IPS DF 4.7 (cell line): ENCODE data around the gene REC8.

Experiments used
- DNase-seq: peaks from one replicate; pipeline ENCODE4 v3.0.0-alpha.2; 2013; ENCODE audit warnings: low spot score; ENCODE audit errors: extremely low read depth

REC8 gene

GRCh38 chr14:24171422-24172260, at the start of gene REC8:
Gene REC8, plus strand, starts transcription at chr14:24172080. Its CDS starts 473 bp downstream, at chr14:24172553.
- no peak for DNase-seq

GRCh38 chr14:24122416-24122815, 49.5 kb upstream of the REC8 start:
- DNase-seq = no peak

GRCh38 chr14:24122898-24123297, 49.0 kb upstream of the REC8 start:
- no peak for DNase-seq

DNA sequence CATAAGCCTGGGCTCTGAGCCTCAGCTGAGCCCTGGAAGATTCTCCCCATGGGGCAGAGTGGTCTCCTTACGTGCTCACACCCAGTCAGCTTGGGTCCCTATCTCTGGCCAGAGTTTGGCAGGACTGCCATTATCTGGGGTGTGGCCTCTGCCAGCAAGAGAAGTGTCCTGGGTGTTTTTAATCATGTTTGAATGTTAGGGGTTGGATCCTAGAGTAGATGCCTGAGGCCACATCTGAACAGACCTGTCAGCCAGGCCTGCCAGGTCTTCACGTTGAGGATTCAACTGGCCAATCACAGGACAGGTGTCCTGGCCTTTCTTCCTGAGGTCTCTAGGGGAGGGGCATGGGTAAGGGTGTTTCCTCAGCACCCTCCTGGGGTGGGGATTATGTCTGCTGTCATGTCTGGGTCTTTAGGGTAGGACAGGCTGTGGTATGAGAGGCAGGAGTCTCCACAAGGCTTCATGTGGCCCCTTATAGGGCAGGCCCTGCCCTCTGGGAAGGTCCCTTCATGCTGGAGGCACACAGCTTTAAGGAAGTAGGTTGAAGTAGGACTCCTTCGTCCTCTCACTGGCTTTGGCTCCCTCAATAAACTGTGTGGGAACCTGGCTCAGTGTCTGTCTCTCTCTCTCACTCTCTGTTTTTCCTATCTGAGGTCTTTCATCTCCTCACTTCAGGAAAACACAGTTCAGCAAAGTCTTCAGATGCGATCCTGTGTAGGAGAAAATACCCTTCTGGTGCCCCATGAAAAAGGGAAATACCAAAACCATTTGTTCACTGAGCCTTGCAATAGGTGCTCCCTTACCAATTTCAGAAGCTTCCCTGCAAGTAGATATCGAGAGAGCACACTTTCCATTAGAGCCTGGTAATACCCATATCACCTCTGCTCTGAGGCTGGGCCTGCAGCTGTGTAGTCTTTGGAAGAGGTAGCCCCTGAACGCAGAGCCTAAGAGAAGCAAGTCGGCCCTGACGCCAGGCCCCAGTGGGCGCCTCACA, 48.2 kb upstream of the REC8 start:
- no peak for DNase-seq

DNA sequence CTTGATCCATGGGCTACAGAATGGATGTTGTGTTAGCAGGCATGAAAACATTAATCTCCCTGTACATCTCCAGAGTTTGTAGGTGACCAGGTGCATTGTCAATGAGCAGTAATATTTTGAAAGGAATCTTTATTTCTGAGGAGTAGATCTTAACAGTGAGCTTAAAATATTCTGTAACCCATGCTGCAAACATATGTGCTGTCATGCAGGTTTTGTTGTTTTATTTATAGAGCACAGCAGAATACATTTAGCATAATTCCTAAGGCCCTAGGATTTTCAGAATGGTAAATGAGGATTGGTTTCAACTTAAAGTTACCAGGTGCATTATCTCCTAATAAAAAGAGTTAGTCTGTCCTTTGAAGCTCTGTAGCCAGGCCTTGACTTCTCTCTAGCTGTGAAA, 44.9 kb upstream of the REC8 start:
- DNase-seq = no peak

DNA sequence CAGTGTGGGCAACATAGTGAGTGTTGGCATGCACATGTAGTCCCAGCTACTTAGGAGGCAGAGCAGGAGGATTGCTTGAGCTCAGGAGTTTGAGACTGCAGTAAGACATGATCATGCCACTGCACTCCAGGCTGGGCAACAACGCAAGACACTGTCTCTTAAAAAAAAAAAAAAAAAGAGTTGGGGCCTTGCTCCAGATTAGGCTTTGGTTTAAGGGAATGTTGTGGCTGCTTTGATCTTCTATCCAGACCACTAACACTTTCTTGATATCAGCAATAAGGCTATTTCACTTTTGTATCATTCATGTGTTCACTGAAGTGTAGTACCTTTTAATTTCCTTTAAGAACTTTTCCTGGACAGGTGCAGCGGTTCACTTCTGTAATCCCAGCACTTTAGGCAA, 44.2 kb upstream of the REC8 start:
- no peak for DNase-seq

DNA sequence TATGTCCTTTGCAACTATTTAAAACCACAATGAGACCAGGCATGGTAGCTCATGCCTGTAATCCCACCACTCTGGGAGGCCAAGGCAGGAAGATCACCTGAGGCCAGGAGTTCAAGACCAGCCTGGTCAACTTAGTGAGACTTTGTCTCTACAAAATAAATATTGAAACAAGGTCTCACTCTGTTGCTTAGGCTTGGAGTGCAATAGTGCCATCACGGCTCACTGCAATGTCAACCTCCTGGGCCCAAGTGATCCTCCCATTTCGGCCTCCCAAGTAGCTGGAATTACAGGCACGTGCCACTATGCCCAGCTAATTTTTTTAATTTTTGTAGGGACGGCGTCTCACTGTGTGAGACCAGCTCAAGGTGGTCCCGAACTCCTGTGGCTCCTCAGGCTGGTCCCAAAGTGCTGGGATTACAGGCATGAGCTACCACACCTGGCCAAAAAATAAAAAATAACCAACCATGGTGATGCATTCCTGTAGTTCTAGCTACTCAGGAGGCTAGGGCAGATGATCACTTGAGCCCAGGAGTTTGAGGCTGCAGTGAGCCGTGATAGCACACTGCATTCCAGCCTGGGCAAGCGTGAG, 42.4 kb upstream of the REC8 start:
- DNase-seq = no peak

DNA sequence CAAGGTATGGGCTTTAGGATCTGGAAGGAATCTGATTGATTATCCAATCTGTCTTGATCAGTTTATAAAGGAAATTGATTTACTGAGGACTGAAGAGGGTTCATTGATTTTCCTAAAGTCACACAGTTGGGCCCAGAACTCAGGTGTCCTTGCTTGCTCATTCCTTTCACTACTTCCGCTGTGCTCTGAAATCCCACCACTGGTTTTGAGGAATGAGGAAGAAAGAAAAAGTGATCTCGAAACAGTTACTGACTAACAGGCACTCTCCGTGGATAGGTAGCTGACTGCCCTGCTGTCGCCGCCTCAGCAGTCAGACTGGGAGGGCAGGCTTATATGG, 41.5 kb upstream of the REC8 start, which contains the start of gene FITM1:
FITM1 (plus strand) TSS at position 280 of the 337 bp plus-strand sequence. CDS start 905 bp downstream, outside the sequence.
- no peak for DNase-seq

DNA sequence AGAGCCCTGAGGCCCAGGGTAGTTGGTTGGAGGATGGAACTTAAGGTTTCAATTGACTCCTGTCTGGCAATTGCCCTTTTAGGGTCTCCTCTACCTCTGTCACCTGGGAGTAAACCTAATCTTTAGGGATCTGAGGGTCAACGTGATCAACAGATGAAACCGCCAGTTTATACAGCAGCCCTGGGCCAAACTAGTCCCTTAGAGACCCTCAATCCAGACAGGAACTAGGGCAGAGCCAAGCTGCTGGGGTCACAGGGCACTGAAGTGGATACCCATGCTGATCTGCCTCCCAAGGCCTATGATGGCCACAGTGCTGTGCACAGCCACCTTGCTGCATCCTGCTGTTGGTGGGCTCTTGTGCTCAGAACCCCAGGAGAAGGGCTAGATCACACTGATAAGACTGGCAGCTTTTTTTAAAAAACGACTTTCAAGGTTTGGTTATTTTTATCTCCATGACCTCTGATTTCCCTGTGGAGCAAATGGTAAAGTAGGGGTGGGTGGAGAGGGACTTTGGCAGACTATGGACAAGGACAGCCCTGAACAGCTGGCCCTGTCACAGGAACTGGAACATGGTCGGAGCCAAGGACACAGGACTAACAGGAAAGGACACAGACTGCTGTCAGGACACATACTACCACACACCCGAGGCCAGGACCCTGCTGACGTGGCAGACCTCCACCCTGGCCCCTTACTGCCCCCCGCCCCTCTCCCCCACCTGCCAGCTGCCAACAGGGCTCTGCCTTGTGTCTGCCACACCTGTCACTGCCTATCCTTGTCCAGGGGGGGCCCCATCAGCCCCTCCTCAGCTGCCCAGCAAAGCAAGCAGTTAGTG, 40.9 kb upstream of the REC8 start:
- no peak for DNase-seq

DNA sequence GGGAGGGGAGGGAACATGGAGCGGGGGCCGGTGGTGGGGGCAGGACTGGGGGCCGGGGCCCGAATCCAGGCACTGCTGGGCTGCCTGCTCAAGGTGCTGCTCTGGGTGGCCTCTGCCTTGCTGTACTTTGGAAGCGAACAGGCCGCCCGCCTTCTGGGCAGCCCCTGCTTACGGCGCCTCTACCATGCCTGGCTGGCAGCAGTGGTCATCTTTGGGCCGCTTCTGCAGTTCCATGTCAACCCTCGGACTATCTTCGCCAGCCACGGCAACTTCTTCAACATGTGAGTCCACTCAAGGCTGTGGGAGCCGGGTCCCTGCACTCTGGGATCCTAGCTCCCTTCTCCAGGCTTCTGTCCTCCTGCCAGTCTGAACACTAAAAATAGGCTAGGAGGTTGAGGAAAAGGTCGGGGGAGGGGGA, 40.3 kb upstream of the REC8 start:
- DNase-seq = no peak

DNA sequence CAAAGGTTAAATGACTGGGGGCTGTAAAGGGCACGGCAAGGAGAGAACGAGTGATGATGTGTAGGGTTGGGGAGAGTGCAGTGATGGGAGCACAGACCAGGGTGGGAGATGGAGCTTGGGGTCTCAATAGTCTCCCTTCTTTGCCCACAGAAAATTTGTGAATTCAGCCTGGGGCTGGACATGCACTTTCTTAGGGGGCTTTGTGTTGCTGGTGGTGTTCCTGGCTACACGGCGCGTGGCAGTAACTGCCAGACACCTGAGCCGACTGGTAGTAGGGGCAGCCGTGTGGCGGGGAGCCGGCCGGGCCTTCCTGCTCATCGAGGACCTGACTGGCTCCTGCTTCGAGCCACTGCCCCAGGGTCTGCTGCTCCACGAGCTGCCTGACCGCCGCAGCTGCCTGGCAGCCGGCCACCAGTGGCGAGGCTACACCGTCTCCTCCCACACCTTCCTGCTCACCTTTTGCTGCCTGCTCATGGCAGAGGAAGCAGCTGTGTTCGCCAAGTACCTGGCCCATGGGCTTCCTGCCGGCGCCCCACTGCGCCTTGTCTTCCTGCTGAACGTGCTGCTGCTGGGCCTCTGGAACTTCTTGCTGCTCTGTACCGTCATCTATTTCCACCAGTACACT, 39.7 kb upstream of the REC8 start:
- DNase-seq = no peak

DNA sequence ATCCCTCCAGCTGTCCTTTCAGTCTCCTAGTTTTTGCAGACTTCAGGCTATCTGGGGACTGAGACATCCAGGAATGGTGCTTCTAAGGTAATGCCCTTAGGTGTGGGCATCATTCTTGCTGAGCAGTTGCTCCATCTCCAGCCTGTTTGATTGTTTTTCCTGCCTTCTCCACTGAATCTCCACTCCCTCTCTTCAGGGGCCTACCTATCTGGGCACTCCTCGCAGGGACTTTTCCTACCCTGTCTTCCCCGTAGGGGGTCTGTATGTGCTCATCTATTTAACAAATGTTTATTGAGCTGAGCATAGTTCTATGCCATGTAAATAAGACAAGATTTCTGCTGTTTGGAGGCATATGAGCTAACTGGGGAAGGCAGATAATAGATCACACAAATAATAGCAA, 38.9 kb upstream of the REC8 start:
- DNase-seq = no peak

- no peak for DNase-seq
These were observed 38.1 kb upstream of the REC8 start for GRCh38 chr14:24133735-24134134.

DNA sequence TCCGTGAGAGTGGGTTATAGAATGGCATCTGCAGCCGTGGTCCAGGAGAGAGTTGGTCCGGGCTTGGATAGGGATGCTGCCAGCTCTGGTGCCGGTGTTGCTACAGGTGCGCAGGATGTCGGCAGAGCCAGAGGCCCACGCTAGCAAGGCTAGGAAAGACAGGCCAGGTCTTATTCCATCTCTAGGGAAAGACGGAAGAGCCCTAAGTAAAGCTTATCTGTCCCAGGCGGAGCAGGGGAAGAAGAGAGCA, 36.4 kb upstream of the REC8 start:
- no peak for DNase-seq

DNA sequence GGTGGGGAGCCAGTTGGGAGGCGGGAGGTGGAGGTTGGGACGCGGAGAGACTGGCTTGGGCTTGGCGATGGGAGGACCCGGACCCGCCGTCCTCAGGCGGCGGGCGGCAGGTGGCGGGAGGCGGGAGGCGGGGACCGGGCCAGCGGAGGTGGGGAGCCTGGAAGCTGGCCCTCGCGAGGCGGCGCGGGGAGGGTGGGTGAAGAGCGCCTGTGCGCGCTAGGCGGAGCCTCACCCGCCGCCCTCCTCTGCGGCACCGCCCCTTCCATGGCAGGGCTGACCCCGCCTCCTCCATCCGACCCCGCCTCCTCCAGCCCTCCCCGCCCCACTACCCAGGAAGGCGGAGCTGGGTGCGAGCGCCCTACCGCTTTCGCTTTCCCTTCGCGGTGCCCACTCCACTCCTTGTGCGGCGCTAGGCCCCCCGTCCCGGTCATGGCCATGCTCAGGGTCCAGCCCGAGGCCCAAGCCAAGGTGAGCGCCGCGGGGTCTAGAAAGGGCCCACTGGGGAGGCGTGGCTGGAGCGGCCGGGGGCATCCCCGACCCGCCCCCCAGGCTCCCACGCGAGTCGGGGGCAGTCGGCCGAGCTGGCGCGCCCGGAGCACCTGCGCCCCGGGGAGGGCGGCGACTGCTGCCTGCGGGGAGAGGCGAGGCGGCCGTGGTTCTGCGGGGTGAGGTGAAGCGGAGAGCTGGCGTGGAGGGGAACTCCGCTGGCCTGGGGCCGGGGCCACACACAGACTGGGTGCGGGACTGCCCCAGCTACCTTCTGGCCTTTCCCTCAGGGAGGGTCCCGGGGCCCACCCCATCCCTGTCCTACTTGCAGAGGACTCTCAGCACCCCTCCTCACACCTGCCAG, 35.8 kb upstream of the REC8 start, which contains the start of gene PSME1:
PSME1 (plus strand) TSS at position 361 of the 850 bp plus-strand sequence; CDS start at position 430, 69 bp downstream.
- no peak for DNase-seq

DNA sequence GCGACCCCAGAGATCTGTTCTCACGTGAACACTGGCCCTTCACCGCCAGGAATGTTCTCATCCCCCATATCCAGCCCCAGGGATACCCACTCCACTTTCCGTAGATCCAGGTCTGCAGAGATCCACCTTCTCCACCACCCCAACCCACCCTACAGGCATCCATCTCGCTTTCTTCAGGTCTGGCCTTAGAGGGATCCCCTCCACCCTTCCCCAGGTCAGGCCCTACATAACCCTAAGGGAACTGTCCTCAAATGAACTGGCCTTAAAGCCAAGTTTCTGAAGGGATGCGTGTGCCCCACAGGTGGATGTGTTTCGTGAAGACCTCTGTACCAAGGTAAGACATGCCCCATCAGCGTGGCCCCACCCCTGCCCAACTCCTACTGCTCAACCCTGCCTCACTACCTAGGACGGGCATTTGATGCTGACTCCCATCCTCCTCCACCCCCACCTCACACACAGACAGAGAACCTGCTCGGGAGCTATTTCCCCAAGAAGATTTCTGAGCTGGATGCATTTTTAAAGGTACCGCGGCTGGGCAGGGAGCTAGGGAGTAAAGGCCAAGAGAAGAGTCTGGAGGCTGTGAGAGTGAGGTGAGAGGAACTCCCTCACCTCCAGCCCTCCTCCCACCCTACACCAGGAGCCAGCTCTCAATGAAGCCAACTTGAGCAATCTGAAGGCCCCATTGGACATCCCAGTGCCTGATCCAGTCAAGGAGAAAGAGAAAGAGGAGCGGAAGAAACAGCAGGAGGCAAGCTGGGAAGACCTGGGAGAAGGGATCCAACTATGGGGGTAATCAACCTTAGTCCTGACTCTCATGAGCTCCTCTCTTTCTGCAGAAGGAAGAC, 35.0 kb upstream of the REC8 start:
- DNase-seq = no peak

DNA sequence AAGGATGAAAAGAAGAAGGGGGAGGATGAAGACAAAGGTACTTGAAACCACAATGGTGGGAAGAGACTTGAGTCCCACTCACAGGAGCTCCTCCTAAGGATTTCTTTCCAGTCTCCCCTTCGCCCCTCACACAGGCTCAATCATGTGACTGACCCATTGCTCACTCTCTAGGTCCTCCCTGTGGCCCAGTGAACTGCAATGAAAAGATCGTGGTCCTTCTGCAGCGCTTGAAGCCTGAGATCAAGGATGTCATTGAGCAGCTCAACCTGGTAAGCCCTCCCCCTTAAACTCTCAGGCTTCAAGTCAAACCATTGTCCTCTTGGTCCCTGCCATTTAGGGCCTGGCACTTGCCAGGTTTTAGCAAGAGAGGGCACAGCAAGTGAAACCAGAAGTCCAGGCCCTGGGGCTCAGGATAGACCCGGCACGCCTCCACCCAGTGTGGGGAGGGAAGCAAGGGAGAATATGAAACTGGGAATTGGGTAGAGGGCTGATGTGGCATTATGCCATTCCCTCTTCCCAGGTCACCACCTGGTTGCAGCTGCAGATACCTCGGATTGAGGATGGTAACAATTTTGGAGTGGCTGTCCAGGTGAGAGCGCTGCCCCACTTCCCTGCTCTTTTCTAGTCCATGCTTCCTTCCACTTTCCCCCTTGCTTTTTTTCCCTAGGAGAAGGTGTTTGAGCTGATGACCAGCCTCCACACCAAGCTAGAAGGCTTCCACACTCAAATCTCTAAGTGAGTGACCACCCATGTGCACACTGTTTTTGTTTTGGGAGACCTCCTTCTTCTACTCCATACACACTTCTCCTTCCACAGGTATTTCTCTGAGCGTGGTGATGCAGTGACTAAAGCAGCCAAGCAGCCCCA, 34.1 kb upstream of the REC8 start:
- DNase-seq = no peak
